SK-N-SH treated with all-trans-retinoic acid at 6 μM for 48 hours (cell line): Measurements from ENCODE around the gene MAP3K13.

Experiments used
- ATAC-seq: fragments of 200-7000 bp; cut with Tn5 transposase; 3 replicates; pipeline ENCODE4 v1.9.1; 2020; ENCODE audit warnings: mild to moderate bottlenecking, moderate library complexity
- ARNTL ChIP-seq: fragments of 450-650 bp; formaldehyde crosslinking; IDR thresholded peaks from 2 replicates; pipeline ENCODE4 v1.5.0; 2020; ENCODE audit warnings: low read depth, mild to moderate bottlenecking, moderate library complexity, borderline replicate concordance
- BACH2 ChIP-seq: fragments of 250-450 bp; sonication (Bioruptor Pico); IDR thresholded peaks from 2 replicates; pipeline ENCODE4 v1.9.0; 2021; ENCODE audit warnings: mild to moderate bottlenecking, borderline replicate concordance
- CREB5 ChIP-seq: fragments of 250-450 bp; sonication (Bioruptor Pico); IDR thresholded peaks from 2 replicates; pipeline ENCODE4 v1.5.1; 2020; ENCODE audit warnings: low read depth, mild to moderate bottlenecking, moderate library complexity
- CSDC2 ChIP-seq: fragments of 250-450 bp; sonication (Bioruptor Pico); IDR thresholded peaks from 2 replicates; pipeline ENCODE4 v1.5.0; 2020; ENCODE audit warnings: mild to moderate bottlenecking, moderate library complexity
- CSRNP3 ChIP-seq: fragments of 250-450 bp; sonication (Bioruptor Pico); IDR thresholded peaks from 2 replicates; pipeline ENCODE4 v1.5.1; 2021; ENCODE audit warnings: mild to moderate bottlenecking, moderate library complexity
- ESRRG ChIP-seq: fragments of 250-450 bp; sonication (Bioruptor Pico); IDR thresholded peaks from 2 replicates; pipeline ENCODE4 v1.6.1; 2021; ENCODE audit warnings: mild to moderate bottlenecking
- GLIS3 ChIP-seq: fragments of 250-450 bp; sonication (Bioruptor Pico); IDR thresholded peaks from 2 replicates; pipeline ENCODE4 v1.5.0; 2020; ENCODE audit warnings: mild to moderate bottlenecking, moderate library complexity
- ISL1 ChIP-seq: fragments of 250-450 bp; sonication (Bioruptor Pico); IDR thresholded peaks from 2 replicates; pipeline ENCODE4 v2.1.2; 2022; ENCODE audit warnings: mild to moderate bottlenecking, moderate library complexity
- PATZ1 ChIP-seq: fragments of 250-450 bp; sonication (Bioruptor Pico); IDR thresholded peaks from 2 replicates; pipeline ENCODE4 v1.8.0; 2020; ENCODE audit warnings: mild to moderate bottlenecking, moderate library complexity, borderline replicate concordance
- POU6F1 ChIP-seq: fragments of 250-450 bp; sonication (Bioruptor Pico); IDR thresholded peaks from 2 replicates; pipeline ENCODE4 v1.8.0; 2021; ENCODE audit warnings: low read depth, mild to moderate bottlenecking, moderate library complexity, borderline replicate concordance
- RARB ChIP-seq: fragments of 250-450 bp; sonication (Bioruptor Pico); IDR thresholded peaks from 2 replicates; pipeline ENCODE4 v1.8.0; 2021; ENCODE audit warnings: mild to moderate bottlenecking, moderate library complexity
- SNAI2 ChIP-seq: fragments of 250-450 bp; sonication (Bioruptor Pico); IDR thresholded peaks from 2 replicates; pipeline ENCODE4 v1.5.0; 2020; ENCODE audit warnings: mild to moderate bottlenecking, moderate library complexity
- TCF4 ChIP-seq: fragments of 250-450 bp; sonication (Bioruptor Pico); IDR thresholded peaks from 2 replicates; pipeline ENCODE4 v1.8.0; 2021; ENCODE audit warnings: mild to moderate bottlenecking, moderate library complexity, borderline replicate concordance
- TSHZ2 ChIP-seq: fragments of 250-450 bp; sonication (Bioruptor Pico); IDR thresholded peaks from 2 replicates; pipeline ENCODE4 v1.5.0; 2020; ENCODE audit warnings: mild to moderate bottlenecking, moderate library complexity
- ZC3H10 ChIP-seq: fragments of 250-450 bp; sonication (Bioruptor Pico); IDR thresholded peaks from 2 replicates; pipeline ENCODE4 v1.5.1; 2021; ENCODE audit warnings: mild to moderate bottlenecking, moderate library complexity
- ZFP3 ChIP-seq: fragments of 250-450 bp; sonication (Bioruptor Pico); IDR thresholded peaks from 2 replicates; pipeline ENCODE4 v1.5.0; 2020; ENCODE audit warnings: mild to moderate bottlenecking, moderate library complexity
- ZFP30 ChIP-seq: fragments of 450-650 bp; formaldehyde crosslinking; IDR thresholded peaks from 2 replicates; pipeline ENCODE4 v1.5.0; 2022; ENCODE audit warnings: mild to moderate bottlenecking, moderate library complexity
- ZNF565 ChIP-seq: fragments of 450-650 bp; formaldehyde crosslinking; conservative IDR thresholded peaks from 2 replicates; pipeline ENCODE4 v1.5.0; 2020; ENCODE audit warnings: low read depth, mild to moderate bottlenecking, moderate library complexity
- ZNF70 ChIP-seq: fragments of 450-650 bp; formaldehyde crosslinking; IDR thresholded peaks from 2 replicates; pipeline ENCODE4 v1.5.0; 2020; ENCODE audit warnings: mild to moderate bottlenecking, moderate library complexity
- ZNF8 ChIP-seq: fragments of 450-650 bp; formaldehyde crosslinking; IDR thresholded peaks from 2 replicates; pipeline ENCODE4 v1.5.0; 2020; ENCODE audit warnings: mild to moderate bottlenecking, moderate library complexity

Gene MAP3K13

GRCh38 chr3:185320949-185321348, 42.0 kb upstream of the MAP3K13 start:
- TF ChIP-seq ZFP3 (CRISPR knock-in tag) (no peak), RARB (CRISPR knock-in tag) (no peak), ZC3H10 (no peak)
- no peak for ATAC-seq

GRCh38 chr3:185322101-185322719, 40.7 kb upstream of the MAP3K13 start:
- TF ChIP-seq TCF4 (CRISPR knock-in tag): no peak
- TF ChIP-seq ZNF8 (CRISPR knock-in tag): no peak
- TF ChIP-seq ZFP30 (CRISPR knock-in tag): no peak
- TF ChIP-seq GLIS3: no peak
- TF ChIP-seq ZFP3 (CRISPR knock-in tag): no peak
- ATAC-seq: no peak

- no peak for ATAC-seq
- TF ChIP-seq TCF4 (CRISPR knock-in tag) (no peak), ZFP3 (CRISPR knock-in tag) (no peak), POU6F1 (CRISPR knock-in tag) (no peak), ZNF565 (no peak), CREB5 (CRISPR knock-in tag) (no peak), SNAI2 (CRISPR knock-in tag) (no peak), ISL1 (CRISPR knock-in tag) (no peak), ZNF8 (CRISPR knock-in tag) (no peak), CSRNP3 (CRISPR knock-in tag) (no peak), TSHZ2 (CRISPR knock-in tag) (no peak), ESRRG (CRISPR knock-in tag) (no peak), ZFP30 (CRISPR knock-in tag) (no peak), ZNF70 (no peak), CSDC2 (no peak), GLIS3 (no peak), PATZ1 (CRISPR knock-in tag) (no peak)
These were observed 36.8 kb upstream of the MAP3K13 start for GRCh38 chr3:185325946-185326791.

GRCh38 chr3:185327062-185327461, 35.9 kb upstream of the MAP3K13 start:
- TF ChIP-seq ARNTL: no peak
- no peak for TF ChIP-seq ESRRG (CRISPR knock-in tag)
- no peak for TF ChIP-seq CSRNP3 (CRISPR knock-in tag)
- TF ChIP-seq CREB5 (CRISPR knock-in tag): no peak
- TF ChIP-seq BACH2 (CRISPR knock-in tag): no peak
- TF ChIP-seq ZNF565: no peak
- no peak for TF ChIP-seq ISL1 (CRISPR knock-in tag)
- no peak for ATAC-seq
